Measurements from ENCODE around the gene ZBTB7A. TPM values are rescaled to one million over a fixed set of nuclear protein-coding genes. Genes with fewer than 3 reads are reported as not detected.

ZBTB7A gene
- total and polyA plus RNA-seq, 11 donors: 14.6 to 65.0 (median 28.6) TPM

DNA sequence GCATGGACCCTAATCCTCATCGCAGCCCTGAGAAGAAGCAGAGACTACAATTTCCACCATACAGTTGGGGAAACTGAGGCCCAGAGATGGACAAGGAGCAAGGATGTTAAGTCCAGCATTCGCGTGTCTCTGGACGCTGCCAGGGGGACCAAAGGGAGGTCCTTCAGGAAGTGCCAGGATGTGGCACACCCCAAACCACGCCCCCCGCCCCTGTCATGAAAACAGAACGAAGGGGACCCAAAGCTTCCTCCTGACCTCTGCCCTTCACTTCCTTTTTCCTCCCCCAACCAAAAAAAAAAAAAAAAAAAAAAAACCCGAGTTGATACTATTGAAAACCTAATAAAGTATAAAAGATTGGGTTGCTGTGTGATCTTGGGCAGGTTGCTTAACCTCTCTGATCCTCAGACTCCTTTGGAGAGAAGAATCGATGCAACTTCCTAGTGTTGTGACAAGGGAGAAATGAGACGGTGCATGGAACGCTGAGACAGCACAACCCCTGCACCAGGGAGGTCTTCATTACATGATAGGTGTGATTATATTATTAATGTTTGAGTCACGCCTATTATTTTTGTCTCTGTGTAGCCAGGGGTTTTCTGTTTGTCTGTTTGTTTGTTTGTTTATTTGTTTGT lies 2.7 kb upstream of the ZBTB7A start:
- TF ChIP-seq, protein P1, sequence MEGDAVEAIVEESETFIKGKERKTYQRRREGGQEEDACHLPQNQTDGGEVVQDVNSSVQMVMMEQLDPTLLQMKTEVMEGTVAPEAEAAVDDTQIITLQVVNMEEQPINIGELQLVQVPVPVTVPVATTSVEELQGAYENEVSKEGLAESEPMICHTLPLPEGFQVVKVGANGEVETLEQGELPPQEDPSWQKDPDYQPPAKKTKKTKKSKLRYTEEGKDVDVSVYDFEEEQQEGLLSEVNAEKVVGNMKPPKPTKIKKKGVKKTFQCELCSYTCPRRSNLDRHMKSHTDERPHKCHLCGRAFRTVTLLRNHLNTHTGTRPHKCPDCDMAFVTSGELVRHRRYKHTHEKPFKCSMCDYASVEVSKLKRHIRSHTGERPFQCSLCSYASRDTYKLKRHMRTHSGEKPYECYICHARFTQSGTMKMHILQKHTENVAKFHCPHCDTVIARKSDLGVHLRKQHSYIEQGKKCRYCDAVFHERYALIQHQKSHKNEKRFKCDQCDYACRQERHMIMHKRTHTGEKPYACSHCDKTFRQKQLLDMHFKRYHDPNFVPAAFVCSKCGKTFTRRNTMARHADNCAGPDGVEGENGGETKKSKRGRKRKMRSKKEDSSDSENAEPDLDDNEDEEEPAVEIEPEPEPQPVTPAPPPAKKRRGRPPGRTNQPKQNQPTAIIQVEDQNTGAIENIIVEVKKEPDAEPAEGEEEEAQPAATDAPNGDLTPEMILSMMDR (IDR thresholded peaks at IDR 0.05): no peak
- TF ChIP-seq POLR2A (IDR thresholded peaks at IDR 0.05): no peak
- intact Hi-C loops (cut with DNase I): loop anchor here in 2 of 10 donors (5.0 kb wide), 1 partner anchor 82 kb away; the partner anchor contains the start of gene EEF2 (in 2 of the 2)
- H3K27ac ChIP-seq: peak overlapping the region in 1 of 12 donors; percentile 55

DNA sequence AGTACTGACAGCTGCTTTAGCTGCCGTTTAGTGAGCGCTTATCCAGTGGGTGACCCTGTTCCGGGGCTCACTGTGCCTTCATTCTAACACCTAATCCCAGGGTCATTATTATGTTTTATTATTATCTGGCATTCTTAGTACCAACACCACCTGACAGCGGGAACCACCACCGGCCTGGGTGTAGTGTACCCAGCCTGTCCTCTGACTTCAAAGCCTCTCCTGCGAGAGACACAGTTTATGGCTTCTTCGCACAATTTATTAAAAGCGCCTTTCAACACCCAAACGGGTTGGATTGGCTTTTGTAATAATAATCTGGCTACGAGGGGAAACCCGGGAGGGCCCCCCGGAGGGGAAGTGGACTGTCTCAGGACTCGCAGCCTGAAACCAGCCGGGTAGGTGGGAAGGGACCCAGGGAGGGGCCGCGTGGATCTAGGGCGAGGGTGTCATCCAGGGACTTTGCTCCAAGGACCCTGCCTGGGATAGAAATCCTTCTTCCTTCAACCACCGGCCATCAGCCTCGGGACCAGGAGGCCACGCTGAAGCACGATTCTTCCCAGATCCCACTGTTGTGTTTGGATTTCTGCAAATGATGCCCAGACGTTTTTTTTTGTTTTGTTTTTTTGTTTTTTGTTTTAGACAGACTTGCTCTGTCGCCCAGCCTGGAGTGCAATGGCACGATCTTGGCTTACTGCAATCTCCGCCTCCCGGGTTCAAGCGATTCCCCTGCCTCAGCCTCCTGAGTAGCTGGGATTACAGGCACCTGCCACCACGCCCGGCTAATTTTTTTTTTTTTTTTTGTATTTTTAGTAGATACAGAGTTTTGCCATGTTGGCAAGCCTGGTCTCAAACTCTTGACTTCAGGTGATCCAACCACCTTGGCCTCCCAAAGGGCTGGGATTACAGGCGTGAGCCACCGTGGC lies 1.6 kb upstream of the ZBTB7A start:
- no peak for TF ChIP-seq POLR2A (IDR thresholded peaks at IDR 0.05)
- TF ChIP-seq, protein P1 (IDR thresholded peaks at IDR 0.05): no peak
- peak overlapping the region; percentile 91 to 100 (median 97) for H3K4me3 ChIP-seq
- intact Hi-C loops (cut with DNase I): loop anchor here in 2 of 10 donors (5.0 kb wide), 1 partner anchor 81 kb away; the partner anchor contains the start of gene EEF2 (in 2 of the 2)
- H3K9me3 ChIP-seq: no peaks in the 10 kb centered on the region
- 33 to 45% (median 38%) methylated on average over 31 of the region's 31 CpGs for WGBS, 4 donors
- ATAC-seq: no peak
- peaks cover 3 to 30% (median 17%) of the 10 kb centered on the region in 12 donors for H3K4me1 ChIP-seq
- peak overlapping the region; percentile 95 to 100 (median 99) for H3K27ac ChIP-seq
- no peaks in the 10 kb centered on the region for H3K27me3 ChIP-seq
- peaks cover 0 to 4% (median 0%) of the 10 kb centered on the region in 9 donors for H3K36me3 ChIP-seq
- DNase-seq: no peak

More for the DNA sequence above, 2.7 kb upstream of the ZBTB7A start:
- Histone ChIP-seq H3K9me3 (no peaks in the 10 kb centered on the region), H3K36me3 (no peaks in the 10 kb centered on the region), H3K4me1 (peaks cover 0 to 20% (median 8%) of the 10 kb centered on the region in 12 donors), H3K4me3 (no peak overlapping the region), H3K27me3 (no peaks in the 10 kb centered on the region)
- DNase-seq (peak in 2 of 5 donors; percentile 56 to 69), ATAC-seq (no peak)
- 59 to 69% (median 61%) methylated on average over 12 of the region's 12 CpGs for WGBS, 4 donors

DNA sequence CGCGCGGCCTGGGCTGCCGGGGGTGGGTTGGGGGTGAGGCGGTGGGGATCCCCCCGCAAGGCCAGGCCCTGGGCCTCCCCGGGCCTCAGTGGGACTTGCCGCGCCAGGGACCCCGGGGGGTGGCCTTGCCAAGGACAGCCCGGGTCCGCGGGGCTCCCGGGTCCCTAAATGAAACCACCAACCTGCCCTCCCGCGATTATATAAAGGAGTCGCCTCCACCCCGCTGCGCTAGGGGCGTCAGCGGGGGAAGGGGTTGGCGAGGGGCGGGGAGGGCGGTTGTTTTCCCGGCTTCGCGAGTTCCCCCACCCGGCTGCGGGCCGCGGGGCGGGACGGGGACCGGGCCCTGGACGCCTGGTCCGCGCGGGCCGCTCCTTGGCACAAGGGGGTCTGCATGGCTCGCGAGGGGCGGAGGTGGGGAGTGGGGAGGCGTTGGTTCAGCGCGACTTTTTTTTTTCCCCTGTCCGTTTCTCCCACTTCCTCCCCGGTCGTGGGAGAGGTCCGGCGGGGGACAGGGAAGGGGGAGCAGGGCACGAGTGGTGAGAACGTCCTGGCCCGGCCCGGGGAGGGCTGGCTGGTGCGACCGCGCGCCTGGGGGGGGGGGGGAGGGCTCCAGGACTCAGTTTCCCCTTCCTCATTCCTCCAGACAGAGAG lies 822 bp upstream of the ZBTB7A start:
- TF ChIP-seq POLR2A (IDR thresholded peaks at IDR 0.05): peak in 1 of 2 donors; percentile 29
- TF ChIP-seq, protein P1 (IDR thresholded peaks at IDR 0.05): peak in 3 of 12 donors; percentile 6 to 30 (median 7)
- Histone ChIP-seq H3K4me1 (peaks cover 8 to 38% (median 24%) of the 10 kb centered on the region in 12 donors), H3K27me3 (no peaks in the 10 kb centered on the region), H3K9me3 (no peaks in the 10 kb centered on the region), H3K4me3 (peak overlapping the region; percentile 91 to 100 (median 97)), H3K27ac (peak overlapping the region; percentile 95 to 100 (median 99)), H3K36me3 (peaks cover 0 to 9% (median 0%) of the 10 kb centered on the region in 9 donors)
- peak in 1 of 4 donors; percentile 0 for ATAC-seq
- WGBS, 4 donors: 0 to 1% (median 0%) methylated on average over 20 to 58 of the region's 58 CpGs
- peak in 2 of 5 donors; percentile 46 to 68 for DNase-seq
- intact Hi-C loops (cut with DNase I): loop anchor here in 2 of 10 donors (2.0 to 5.0 kb wide), 2 partner anchors 55 to 80 kb away; partner anchors contain the start of gene EEF2 (in 2 of the 2)
